DMS114 treated with DMSO at 0.1 percent for 48 hours (cell line): ENCODE results near the gene CDKAL1.

Experiments used
- DNase-seq: peaks from one replicate; lab custom pipeline; 2025; ENCODE audit not compliant: unreplicated experiment; lab: John Stamatoyannopoulos, UW

The CDKAL1 gene

DNA sequence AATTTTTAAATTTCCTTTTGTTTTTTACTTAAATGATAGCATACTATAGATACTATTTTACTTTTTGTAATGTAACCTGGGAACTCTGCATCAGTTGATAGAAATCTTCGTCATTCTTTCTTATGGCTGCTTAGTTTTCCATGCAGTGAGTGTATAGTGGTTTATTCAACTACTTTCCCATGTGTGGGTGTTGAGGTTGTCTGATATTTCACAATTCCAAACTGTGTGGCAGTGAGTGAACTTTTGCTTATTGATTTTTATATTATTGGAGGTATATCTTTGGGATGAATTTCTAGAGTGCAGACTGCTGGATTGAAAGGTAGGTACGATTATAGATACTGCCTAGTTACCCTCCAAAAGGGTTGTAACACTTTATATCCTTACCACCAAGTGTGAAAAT is 136.5 kb downstream of the CDKAL1 start:
- DNase-seq, result no peak

DNA sequence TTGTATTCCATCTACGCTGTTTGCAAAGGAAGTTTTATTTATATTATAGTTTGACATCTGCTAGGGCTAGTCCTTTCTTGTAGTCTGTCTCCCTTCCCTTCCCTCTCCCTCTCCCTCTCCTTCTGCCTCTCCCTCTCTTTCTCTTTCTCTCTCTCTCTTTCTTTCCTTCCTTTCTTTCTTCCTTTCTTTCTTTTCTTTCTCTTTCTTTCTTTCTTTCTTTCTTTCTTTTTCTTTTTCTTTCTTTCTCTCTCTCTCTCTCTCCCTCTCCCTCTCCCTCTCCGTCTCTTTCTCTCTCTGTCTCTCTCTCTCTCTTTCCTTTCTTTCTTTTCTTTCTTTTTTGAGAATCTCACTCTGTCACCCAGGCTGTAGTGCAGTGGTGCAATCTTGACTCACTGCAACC is 137.8 kb downstream of the CDKAL1 start:
- DNase-seq, result no peak

DNA sequence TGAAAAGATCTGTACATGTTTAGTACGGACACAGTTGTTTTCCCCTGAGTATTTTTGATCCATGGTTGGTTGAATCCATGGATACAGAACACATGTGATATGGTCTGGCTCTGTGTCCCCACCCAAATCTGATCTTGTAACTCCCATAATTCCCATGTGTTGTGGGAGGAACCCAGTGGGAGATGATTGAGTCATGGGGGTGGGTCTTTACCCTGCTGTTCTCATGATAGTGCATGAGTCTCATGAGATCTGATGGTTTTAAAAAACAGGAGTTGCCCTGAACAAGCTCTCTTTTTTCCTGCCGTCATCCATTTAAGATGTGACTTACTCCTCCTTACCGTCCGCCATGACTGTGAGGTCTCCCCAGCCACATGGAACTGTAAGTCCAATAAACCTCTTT is 139.2 kb downstream of the CDKAL1 start:
- DNase-seq, result no peak

DNA sequence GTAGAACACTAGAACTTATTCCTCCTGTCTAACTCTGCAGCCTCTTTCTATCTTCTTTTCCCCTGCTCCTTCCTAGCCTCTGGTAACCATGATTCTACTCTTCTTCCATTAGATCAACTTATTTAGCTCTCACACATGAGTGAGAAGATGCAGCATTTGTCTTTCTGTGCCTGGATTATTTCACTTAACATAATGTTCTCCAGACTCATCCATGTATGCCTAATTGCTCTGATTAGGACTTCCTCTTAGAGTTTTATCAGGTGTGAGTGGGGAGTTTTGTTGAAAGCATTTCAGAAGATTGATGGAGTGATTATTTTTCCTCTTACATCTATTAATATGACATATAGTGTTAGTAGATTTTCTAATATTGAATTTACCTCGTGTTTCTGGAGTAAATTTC is 140.4 kb downstream of the CDKAL1 start:
- DNase-seq, result no peak

DNA sequence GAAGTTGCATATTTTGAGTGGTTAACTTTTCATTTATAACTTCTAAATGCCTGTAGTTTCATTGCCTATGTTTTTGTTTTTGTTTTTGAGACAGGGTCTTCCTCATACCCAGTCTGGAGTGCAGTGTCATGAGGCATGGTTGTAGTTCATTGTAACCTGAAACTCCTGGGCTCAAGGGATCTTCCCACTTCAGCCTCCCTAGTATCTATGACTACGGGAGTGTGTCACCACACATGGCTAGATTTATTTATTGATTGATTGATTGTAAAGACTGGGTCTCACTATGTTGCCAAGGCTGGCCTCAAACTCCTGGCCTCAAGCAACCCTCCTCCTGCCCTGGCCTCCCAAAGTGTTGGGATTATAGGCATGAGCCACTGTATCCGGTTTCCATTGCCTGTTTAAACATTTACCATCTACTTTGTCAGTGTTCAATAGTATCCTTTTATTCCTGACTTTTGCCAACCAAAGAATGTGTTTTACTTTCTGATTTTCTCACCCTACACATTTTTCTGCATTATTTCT is 144.6 kb downstream of the CDKAL1 start:
- DNase-seq, result no peak

DNA sequence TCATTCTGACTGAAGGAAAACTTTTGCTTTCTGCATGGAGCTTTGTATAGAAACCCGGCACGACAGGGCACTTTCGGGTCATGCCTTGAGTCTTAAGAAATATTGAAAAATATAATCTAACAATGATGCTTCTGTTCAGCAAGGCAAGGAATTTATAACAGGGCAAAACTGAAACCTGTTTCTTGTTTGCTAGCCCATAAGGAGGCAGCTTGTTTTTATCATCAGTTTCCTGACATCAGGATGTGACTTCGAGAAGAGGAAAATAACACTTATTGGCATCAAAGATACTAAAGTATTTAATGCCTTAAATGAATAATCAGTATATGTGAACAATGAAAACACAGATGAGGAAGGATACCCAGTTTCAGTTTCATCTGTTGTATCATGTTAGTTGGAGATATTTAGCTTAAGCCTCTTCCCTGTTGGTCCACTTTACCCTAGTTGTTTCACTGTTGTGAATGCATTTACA is 146.5 kb downstream of the CDKAL1 start:
- no peak for DNase-seq

DNA sequence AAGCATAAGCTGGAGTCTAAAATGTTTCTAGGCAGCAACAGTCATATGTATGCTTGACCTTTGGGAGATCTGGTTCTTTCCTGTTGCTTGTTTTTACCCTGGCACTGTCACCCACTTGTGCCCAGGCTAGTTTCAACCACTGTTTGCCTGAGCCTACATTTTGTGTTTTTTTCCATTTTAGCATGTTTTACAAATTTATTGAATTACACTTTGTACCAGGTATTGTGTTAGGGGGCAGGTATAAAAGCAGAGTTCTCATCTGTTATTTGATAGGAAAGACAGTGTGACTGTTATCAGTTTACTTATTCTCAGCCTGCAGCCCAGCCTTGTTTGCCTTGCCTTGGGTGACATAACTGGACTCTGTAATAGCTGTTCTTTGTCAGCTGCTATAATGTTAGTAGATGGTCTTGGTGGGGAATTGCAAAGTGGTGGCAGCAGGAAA is 147.0 kb downstream of the CDKAL1 start:
- DNase-seq, result no peak

DNA sequence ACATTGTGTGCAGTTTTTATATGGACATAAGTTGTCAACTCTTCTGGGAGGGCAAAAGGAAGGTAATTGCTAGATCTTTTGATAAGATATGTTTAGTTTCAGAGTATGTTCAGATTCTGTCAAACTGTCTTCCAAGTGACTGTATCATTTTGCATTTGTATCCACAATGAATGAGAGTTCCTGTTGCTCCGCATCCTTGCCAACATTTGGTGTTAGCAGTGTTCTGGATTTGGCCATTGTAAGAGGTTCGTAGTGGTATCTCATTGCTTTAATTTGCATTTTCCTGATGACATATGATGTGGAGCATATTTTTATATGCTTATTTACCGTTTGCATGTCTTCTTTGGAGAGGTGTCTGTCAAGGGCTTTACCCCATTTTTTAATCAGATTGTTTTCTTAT is 150.2 kb downstream of the CDKAL1 start:
- DNase-seq, result no peak

DNA sequence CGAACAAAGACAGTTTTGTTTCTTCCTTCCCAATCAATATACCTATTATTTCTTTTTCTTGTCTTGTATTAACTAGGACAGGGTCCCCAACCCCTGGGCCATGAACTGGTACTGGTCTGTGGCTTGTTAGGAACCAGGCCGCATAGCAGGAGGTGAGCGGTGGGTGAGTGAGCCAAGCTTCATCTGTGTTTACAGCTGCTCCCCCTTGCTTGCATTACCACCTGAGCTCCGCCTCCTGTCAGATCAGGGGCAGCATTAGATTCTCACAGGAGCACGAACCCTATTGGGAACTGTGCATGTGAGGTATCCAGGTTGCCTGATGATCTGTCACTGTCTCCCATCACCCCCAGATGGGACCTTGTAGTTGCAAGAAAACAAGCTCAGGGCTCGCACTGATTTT is 151.9 kb downstream of the CDKAL1 start:
- DNase-seq, result no peak

DNA sequence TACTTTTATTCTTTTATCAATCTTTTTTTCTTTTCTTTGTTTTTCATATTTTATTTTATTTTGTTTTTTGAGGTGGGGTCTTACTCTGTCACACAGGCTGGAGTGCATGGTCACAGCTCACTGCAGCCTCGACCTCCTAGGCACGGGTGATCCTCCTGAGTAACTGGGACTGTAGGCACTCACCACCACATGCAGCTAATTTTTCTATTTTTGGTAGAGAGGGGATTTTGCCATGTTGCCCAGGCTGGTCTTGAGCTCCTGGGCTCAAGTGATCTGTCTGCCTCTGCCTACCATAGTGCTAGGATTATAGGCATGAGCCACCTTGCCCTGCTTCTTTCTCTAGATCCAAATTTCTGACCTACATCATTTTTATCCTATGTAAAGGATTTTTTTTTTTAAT is 153.2 kb downstream of the CDKAL1 start:
- no peak for DNase-seq

DNA sequence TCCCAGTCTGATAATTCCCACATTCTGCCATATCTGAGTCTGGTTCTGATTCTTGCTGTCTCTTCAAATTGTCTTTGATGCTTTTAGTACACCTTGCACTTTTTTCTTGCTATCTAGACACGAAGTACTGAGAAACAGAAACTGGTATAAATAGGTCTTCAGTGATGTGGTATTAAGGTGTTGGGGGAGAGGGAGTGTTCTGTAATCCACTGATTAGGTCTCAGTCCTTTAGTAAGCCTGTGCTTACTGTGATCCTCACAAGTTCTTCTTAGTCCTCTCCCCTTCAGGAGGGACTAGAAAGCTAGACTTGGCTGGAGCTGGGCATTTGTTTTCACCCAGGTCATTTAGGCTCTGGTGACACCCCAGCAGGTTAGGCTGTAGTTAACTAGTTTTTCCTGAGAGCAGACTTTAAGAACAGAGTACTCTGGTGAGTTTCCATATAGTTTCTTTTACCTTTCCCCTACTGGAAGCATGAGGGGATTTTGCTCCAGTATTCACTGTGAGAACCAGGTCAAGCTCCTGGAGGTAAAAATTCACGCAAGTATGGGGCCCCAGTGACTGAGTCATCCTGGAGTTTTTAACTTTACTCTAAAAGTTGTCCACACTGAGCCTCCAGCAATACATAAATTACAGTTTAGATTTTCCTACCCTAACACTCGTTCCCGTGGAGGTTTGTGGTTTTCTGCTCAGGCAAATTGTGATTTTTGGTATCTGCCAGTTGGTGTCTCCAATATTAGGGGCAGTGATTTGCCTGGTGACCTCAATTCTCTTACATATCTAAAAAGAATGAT is 154.6 kb downstream of the CDKAL1 start:
- DNase-seq, result no peak

DNA sequence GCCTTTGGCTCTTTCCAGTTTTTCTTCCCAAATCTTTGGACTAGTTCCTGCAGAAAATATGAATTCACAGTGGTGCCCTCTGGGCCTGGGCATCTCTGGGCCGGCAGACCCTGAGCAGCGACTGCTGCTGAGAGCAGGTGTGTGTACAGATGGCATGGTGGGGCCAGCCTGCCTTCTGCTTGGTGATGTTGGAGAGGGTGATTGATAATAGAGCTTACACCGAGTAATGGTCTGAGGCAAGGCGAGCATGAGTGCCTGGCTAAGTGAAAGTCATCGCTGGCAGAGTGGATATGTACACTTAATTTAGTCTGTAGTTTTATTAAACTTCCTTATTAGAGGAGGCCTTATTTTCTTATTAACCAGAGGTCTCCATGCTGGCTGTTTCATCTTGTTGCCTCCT is 156.9 kb downstream of the CDKAL1 start:
- no peak for DNase-seq

DNA sequence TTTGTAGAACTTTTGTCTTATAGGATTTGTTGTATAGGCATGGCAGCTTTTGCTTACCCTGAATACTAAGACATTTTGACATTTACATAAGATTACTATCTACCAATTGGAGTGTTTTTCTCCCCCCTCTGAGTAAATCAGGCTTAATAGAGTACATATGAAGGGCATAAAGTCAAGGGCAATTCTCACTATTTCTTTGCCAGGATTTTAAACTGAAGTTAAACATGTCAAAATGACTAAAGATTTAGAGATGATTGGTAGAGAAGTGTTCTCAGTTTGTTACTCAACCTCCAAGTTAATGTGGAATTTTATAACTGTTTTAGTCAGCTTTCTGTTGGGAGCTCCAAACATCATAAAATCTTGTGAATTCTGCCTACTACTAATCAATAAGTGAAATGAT is 157.8 kb downstream of the CDKAL1 start:
- DNase-seq, result no peak

DNA sequence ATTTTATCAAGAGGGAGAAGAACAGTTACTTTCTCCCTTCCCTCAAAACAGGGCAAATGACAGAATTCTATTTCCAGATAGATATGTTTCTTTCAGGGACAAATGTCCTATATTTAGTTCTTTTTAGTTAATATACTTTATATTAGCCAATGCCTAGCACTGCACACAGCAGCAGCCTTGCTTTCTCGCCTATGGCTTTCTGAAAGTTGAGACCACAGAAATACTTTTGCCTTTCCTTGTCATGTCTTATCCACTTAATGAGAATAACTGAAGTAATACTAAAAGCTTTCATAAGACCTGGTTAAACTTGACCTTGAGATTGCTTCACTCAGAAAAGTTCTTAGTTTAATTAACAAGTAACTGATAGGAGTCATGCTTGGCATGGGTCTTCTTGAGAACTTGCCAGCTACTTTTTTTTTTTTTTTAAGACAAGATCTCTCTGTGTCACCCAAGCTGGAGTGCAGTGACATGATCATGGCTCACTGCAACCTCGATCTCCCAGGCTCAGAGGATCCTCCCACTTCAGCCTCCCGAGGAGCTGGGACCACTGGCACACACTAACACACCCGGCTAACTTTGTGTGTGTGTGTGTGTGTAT is 159.3 kb downstream of the CDKAL1 start:
- DNase-seq, result no peak

DNA sequence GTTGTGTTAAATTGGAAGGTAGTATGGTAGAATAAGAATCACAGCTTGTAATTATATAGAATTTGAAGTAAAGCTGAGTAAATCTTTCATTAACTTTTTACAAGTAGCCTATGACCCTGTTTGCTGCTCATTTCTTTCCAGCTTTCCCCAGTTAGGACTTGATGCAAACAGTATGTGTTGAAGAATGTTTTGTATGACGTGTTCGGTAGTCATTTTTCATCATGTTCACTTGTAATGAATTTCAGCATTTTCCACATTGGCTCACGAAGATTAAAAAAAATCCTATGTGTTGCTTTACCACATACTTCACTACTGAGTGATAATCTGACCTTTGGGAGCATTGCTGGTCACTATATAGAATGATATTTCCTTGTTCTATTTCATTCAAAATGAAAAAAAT is 162.4 kb downstream of the CDKAL1 start:
- DNase-seq, result no peak

DNA sequence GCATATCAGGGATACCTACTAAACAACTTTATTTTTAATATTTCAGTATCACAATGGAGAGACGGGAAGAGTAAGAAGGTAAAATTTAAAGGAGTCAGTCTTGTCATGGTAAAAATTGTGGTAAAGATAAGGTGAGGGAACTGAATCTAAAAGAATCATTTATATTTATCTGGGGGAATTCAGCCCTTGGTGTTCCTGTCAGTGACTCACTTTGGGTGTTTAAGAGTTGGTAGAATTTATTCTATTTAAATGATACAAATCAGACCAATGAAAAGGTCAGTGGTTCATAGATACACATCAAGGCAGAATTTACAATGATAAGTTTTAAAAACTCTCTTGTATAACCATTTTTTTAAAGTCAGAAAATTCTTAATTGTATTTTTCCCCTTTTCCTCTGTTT is 164.4 kb downstream of the CDKAL1 start:
- DNase-seq, result no peak

DNA sequence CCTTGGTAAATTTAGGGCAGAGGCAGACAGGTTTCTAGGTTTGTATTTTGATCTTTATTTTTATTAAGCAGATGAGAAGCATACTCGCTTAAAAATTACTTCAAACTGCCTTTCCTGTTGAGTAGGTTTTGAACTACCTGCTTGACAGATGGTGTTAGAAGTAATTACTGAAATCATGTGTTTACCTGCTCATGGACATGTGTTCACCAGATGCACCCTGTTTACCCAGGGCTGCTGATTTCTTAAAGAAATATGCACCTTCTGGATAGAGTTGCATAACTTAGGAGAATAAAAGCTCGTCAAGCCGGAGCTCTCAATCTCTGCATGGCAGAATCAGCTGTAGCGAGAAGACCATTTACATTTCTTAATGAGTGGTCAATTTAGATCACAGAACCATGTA is 165.1 kb downstream of the CDKAL1 start:
- DNase-seq, result no peak

DNA sequence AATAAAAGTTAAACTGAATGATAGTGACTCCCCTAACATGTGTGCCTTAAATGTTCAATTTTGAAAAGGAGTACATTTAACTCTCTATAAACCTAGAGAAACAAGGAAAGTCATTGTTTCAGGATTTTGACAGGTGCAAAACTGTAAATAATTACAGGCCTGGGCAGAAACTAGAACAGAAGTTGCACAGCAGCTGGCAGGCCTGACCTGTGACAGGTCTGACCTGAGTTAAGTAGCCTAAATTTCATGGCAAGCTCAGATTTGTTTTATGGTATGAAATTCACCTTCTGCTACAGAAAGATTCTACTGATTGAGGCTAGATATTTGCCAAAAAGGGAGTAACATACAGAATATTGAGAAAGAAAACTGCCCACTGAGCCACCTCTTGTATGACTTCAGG is 166.1 kb downstream of the CDKAL1 start:
- DNase-seq, result no peak

DNA sequence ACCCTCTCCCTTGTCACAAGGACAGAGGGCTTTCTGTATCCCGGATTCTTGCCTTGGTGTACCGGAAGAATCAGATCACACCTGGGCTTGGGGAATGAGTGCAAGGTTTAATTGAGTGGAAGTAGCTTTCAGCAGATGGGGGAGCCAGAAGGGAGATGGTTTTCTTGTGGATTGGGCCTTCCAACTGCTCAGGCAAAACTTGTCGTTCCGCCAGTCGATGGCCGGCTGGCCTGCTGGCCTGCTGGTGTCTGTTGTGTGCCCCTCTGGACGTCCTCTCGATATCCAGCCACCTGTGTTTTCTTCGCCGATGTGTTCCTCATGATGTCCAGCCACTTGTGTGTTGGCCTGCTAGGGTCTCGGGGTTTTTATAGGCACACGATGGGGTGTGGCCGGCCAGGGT is 168.1 kb downstream of the CDKAL1 start:
- DNase-seq, result no peak

DNA sequence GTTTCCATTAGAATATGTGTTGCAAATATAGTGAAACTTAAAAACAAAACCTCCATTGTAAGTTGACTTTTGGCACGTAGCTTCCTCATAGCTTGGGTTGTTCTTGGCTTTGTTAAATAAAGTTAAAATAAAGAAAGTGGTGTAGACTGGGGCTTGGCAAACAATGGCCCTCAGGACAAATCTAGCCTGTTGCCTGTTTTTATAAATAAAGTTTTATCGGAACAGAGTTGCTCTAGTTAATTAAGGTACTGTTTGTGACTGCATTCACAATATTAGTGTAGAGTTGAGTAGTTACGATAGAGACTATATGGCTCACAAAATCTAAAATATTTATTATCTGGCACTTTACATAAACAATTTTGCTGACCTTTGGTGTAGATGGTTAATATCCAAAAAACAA is 168.8 kb downstream of the CDKAL1 start:
- no peak for DNase-seq

DNA sequence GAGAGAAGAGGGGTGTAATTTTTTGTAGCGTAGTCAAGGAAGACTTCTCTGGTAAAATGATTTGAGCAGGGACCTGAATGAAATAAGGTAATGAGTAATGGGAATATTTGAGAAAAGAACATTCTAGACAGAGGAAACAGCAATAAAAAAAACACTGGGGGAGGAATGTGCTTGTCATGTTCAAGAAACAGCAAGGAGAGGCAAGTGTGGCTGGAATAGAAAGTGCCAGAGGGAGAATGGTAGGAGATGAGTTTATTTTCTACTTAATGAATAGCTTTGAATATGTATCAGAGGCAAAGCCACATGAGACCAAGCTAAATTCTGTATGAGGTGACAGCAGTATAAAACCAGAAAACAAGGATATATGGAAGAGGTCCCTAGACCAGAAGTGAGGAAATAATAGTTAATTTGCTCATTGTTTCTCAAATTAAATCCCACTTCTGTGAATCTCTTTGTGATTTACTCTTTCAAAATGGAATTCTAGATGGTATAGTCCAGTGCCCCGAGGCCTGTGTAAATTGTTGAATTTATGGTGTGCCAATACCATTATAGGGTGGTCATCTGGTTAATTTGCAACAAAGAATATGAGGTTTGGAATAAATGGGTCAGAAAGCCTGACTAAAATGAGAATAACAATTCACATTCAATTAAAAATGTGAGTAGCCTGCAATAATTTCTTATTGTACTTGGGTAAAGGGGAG is 170.2 kb downstream of the CDKAL1 start:
- no peak for DNase-seq

DNA sequence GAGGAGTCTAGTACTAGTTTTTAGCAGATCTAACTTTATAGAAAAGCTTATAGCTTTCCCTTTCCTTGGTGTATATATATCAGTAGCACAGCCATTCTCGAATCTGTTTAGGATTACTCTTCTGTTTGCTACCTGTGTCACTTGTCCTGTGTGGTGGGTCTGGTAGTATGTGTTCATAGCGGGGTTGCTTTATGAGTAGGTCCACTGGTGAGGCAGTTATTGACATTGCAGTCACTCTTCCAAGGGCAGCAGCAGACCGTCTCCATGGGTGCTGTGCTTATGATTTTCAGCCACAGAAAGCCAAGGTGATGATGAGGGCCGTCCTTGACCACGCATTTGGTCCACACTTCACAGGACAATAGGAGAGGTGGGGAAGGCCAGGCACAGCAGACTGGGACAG is 171.5 kb downstream of the CDKAL1 start:
- DNase-seq, result no peak
